DMS153 treated with DMSO at 0.1 percent for 48 hours (cell line): ENCODE data around the gene RHOF.

Experiments
- DNase-seq: peaks from one replicate; lab custom pipeline; 2025; ENCODE audit not compliant: unreplicated experiment; lab: John Stamatoyannopoulos, UW

Gene RHOF

DNA sequence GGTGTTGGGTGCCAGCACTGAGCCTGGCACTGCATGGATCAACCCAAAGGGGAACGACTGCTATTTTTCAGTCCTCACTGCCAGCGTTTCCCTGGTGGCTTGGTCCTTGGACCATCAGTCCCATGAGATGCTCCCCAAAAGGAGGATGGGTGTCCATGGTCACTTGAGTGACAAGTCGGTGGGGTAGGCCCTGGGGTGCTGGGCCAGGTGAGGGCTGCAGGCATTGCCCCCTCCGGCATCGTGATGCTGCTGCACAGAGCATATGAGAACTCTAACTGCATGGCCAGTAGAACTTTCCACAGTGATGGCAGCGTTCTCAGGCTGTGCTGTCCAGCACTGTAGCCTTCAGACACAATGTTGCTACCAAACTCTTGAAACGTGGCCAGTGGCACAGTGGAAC, 26.6 kb upstream of the RHOF start:
- no peak for DNase-seq

DNA sequence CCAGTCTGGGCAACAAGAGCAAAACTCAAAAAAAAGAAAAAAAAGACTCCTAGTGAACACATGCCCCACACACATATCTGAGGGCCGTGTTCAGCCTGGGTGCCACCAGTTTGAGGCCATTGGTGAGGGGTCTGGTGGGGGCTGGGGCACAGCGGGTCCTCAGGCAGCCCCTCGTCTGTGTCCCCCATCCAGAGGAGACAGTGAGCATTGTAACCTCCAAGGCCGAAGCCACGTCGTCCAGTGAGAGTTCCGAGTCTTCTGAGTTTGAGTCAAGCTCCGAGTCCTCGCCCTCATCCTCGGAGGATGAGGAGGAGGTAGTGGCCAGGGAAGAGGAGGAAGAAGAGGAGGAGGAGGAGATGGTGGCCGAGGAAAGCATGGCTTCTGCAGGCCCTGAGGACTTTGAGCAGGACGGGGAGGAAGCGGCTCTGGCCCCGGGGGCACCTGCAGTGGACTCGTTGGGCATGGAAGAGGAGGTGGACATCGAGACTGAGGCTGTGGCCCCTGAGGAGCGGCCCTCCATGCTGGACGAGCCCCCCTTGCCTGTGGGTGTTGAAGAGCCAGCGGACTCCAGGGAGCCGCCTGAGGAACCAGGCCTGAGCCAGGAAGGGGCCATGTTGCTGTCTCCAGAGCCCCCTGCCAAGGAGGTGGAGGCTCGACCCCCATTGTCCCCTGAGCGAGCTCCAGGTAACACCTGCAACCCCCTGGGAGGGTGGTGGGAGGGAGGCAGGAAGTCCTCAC, 25.9 kb upstream of the RHOF start:
- no peak for DNase-seq

DNA sequence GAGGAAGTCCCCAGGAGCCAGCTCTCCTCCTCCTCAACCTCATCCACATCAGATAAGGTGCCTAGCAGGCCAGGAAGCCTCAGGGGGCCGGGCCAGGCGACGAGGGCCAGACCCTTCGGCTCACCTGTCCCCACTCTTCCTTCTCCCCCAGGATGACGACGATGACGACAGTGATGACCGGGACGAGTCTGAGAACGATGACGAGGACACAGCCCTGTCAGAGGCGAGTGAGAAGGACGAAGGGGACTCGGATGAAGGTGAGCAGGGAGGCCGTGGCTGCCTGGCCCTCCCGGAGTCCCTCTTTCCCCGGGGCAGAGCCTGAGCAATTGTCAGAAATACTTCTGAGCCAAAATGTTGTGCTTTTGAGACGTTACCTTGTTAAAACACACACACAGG, 24.2 kb upstream of the RHOF start:
- no peak for DNase-seq

DNA sequence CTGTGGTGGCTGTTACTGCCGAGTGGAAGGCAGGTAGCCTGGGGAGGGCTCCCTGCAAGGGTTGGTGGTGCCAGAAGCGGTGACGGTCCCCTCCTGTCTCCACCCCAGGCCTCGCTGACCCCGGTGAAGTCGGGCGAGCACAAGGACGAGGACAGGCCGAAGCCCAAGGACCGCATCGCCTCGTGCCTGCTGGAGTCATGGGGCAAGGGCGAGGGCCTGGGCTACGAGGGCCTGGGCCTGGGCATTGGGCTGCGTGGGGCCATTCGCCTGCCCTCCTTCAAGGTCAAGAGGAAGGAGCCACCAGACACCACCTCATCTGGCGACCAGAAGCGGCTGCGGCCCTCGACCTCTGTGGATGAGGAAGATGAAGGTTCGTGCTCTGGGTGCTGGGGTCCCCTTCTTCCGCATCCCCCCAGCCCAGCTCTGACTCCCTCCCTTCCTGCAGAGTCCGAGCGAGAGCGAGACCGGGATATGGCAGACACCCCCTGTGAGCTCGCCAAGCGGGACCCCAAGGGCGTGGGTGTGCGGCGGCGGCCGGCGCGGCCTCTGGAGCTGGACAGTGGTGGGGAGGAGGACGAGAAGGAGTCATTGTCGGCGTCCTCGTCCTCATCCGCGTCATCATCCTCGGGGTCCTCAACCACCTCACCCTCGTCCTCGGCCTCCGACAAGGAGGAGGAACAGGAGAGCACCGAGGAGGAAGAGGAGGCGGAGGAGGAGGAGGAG, 23.6 kb upstream of the RHOF start:
- DNase-seq: no peak

DNA sequence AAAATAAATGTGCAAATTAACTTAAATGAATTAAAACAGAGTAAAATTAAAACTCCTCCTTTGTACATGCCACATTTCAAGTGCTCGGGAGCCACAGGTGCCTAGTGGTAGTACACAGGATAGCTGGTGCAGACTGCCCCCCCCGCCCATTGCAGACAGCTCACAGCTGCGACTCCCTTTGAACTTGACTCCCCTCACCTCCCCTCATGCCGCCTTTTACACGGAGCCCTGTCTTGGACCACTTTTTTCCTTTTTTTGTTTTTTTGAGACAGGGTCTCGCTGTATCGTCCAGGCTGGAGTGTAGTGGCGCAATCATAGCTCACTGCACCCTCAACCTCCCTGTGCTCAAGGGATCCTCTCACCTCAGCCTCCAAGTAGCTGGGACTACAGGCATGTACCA, 21.8 kb upstream of the RHOF start:
- DNase-seq: no peak

DNA sequence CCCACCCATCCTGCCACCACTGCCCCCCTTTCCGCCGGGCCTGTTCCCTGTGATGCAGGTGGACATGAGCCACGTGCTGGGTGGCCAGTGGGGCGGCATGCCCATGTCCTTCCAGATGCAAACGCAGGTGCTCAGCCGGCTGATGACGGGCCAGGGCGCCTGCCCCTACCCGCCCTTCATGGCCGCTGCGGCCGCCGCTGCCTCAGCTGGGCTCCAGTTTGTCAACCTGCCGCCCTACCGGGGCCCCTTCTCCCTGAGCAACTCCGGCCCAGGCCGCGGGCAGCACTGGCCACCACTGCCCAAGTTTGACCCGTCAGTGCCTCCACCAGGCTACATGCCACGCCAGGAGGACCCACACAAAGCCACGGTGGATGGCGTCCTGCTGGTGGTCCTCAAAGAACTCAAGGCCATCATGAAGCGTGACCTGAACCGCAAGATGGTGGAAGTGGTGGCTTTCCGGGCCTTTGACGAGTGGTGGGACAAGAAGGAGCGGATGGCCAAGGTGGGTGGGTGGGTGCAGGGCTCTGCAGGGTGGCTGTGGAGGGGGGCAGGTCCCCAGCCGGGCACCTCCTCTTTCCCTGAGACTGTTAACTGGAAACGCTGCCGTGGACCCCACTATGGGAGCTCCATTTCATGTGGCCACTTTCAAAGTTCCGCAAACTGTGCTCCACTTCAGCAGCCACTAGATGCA, 21.1 kb upstream of the RHOF start:
- no peak for DNase-seq

DNA sequence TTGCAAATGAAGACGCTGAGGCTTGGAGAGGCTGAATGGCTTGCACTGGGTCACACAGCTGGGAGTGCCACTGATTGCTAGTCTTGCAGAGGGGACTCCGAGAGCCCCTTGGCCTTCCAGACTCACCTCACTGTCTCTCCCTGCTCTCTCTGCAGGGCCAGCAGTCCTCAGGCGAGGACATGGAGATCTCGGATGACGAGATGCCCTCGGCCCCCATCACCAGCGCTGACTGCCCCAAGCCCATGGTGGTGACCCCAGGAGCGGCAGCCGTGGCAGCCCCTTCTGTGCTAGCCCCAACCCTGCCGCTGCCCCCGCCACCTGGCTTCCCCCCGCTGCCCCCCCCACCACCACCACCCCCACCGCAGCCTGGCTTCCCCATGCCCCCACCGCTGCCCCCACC, 20.5 kb upstream of the RHOF start:
- no peak for DNase-seq

DNA sequence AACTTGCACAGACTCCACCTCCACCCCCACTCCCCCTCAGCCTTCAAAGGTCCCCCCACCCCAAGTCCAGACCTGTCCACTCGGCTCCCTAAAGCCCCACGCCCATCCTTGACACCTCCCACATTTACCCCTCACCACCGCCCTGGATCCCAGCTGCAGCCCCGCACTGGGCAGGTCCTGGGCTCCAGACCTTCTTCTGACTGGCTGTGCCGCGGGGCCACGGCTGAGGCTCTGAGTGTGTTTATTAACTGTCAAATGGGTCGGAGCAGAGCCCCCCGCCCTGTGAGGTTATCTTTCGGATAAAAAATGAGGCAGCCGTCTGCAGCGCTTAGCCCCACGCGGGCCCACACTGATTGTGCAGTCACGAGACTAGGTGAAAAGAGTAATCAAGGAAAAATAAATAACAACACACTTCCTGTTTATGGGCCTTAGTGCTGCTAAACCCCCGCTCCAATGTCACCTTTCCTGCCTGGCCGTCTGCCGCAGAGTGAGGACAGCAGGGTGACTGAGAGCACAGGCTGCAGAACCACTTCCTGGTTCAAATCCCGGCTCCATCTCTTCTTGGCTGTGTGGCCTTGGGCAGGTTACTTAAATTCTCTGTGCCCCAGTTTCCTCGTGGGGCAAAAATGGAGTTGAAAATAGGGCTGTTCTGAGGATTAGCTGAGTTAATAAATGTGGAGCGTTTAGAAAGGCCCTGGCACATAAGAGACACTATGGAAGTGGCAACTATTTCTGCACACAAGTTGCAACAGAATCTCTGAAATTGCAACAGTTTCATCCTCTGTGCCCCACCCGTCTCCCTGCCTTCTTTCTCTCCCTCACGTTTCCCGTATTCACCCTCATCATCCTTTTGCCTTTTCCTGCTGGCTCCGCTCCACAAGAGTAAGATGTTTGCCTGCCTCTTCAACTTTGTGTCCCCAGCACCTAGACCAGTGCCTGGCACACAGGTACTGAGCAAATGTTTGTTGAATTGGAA, 19.7 kb upstream of the RHOF start:
- no peak for DNase-seq

DNA sequence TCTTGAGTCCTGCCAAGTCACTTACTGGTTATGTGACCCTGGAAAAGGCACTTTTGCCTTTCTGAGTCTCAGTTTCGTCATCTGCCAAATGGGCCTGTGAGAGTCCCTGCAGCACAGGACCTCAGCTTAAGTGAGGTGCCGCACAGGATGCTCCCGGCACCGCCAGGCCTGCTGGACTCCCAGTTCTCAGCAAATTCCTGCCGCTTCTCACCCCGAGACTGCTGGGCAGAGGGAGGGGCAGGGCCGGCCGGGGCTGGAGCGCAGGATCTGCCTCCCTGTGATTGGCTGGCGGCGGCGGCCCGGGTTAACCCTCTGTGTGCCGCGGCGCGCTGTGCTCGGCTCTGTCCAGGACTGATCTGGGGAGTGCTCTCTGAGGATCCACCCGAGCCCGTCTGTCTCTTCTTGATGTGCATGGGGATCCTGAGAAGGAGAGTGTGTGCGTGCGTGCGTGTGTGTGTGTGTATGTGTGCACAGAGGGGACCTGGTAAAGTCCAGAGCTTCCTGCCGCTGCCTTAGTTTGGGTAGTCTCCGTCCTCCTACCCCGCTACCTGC, 18.9 kb upstream of the RHOF start:
- peak; percentile 52 for DNase-seq

DNA sequence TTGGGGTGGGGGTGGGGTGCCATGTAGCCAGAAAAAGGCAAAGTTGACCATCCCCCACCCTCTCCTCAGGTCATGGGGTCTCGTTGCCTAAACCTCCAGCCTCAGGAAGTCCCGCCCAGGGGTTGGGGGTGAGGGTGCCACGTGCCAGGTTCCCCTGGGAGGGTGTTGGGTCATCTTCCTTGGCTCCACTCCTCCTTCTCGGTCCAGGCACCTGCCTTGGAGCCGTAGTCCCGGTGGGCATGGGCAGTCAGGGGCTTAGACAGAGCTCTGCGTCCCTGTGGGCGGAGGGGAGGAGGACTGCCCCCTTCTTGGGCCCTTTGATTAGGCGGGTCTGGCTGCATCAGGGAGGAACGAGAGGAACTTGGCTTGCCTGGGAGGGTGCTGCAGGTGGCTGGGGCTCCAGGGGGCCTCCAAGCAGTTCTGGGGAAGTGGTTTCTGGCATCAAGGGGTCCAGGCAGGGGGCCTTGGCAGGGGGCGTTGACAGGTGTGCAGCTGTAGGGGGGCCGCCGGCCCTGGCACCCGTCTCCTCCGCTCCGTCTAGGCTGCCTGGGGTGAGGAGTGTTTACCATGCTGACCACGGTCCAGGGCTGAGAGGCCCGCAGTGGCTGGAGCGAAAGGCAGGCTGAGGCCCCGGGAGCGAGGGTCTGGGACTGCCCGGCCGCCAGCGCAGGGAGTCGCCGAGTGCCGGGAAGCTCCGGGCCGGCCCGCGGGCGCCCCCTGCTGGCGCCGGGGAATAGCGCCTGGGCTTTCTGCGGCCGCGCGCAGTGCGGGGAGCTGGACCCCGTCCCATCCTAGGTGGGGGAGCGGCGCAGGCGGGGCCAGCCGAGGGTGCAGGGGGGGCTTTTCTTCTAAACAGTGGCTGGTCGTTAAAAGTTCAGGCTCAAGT, 18.2 kb upstream of the RHOF start:
- peak; percentile 70 for DNase-seq

DNA sequence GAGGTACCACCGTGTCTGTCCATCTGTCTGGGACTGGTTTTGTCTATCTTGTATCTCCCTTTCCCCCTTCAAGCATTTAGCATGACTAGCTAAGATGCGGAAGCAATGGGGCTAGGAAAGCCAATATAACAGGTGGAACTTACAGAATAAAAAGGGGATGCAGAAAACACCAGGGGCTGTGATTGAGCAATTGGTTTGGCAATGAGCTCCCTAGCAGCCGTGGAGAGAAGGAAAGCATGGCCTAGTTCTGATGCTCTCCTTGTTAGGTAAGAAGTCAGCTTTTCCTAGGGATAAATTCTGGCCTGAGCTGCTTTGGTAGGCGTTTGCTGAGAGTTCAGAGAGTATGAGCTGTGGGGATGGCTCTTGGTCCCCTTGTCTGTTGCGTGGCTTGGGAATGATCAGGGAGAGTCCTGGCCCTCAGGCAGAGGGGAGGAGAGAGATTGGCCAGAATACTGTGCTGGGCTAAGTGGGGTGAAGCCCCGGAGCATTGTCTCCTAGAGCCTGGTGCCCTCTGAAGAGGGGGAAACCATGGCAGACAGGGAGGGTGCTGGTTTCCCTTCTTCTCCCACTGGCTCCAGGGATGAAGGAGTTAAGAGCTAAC, 17.4 kb upstream of the RHOF start:
- DNase-seq: no peak

DNA sequence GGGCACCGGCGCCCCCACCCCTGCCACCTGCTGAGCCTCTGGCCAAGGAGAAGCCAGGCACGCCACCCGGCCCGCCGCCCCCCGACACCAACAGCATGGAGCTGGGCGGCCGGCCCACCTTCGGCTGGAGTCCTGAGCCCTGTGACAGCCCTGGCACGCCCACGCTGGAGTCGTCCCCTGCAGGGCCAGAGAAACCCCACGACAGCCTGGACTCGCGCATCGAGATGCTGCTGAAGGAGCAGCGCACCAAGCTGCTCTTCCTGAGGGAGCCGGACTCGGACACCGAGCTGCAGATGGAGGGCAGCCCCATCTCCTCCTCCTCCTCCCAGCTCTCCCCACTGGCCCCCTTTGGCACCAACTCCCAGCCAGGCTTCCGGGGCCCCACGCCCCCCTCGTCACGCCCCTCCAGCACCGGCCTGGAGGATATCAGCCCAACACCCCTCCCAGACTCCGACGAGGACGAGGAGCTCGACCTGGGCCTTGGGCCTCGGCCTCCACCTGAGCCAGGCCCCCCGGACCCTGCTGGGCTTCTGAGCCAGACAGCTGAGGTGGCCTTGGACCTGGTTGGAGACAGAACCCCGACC, 16.8 kb upstream of the RHOF start:
- DNase-seq: no peak

DNA sequence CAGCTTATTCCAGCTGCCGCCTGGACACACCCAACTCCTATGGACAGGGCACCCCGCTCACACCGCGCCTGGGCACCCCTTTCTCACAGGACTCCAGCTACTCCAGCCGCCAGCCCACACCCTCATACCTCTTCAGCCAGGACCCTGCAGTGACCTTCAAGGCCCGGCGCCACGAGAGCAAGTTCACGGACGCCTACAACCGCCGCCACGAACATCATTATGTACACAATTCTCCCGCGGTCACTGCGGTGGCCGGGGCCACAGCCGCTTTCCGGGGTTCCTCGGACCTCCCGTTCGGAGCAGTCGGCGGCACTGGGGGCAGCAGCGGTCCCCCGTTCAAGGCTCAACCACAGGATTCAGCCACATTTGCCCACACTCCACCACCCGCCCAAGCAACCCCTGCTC, 16.2 kb upstream of the RHOF start:
- no peak for DNase-seq

DNA sequence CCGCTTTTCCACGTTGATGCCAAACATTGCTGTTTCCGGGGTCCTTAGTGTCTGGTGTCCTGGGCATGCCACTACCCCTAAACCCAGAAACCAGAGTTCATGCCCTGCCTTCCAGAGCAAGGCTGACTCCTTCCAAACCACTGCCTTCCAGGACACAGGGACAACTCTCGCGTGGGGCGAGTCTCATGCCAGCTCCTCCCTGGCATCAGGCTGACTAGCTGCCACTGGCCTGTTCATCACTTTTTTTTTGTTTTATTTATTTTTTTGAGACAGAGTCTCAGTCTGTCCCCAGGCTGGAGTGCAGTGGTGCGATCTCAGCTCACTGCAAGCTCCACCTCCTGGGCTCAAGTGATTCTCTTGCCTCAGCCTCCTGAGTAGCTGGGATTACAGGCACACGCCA, 15.1 kb upstream of the RHOF start:
- no peak for DNase-seq

DNA sequence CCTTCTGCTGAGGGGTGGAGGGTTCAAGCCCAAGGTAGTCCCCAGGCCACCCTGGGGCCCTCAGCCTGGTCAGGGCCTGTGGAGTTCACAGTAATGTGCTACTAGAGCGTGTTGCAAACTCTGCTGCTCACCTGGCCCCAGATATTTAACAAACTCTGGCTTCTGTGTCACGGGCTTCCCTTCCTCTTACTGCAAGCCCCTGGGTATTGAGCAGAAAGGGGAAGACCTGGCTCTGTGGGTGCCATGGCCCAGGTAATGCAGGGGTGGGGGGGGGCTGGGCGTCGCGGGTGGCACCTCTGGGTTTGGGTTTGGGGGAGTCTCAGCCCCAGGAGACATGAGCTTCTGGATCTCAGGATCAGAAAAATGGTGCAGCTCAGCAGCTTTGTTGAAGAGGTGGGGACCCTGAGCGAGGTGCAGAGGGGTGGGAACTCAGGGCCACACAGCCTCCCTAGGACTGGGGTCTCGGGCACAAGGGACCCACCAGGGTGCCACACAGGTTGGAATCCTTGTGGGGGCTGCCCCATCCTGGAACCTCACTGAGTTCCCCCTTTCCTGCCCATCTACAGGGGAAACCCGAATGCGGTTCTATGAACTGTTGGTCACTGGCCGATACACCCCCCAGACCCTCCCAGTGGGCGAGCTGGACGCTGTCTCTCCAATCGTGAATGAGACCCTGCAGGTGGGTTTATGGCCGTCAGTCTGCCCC, 14.3 kb upstream of the RHOF start:
- DNase-seq: no peak

DNA sequence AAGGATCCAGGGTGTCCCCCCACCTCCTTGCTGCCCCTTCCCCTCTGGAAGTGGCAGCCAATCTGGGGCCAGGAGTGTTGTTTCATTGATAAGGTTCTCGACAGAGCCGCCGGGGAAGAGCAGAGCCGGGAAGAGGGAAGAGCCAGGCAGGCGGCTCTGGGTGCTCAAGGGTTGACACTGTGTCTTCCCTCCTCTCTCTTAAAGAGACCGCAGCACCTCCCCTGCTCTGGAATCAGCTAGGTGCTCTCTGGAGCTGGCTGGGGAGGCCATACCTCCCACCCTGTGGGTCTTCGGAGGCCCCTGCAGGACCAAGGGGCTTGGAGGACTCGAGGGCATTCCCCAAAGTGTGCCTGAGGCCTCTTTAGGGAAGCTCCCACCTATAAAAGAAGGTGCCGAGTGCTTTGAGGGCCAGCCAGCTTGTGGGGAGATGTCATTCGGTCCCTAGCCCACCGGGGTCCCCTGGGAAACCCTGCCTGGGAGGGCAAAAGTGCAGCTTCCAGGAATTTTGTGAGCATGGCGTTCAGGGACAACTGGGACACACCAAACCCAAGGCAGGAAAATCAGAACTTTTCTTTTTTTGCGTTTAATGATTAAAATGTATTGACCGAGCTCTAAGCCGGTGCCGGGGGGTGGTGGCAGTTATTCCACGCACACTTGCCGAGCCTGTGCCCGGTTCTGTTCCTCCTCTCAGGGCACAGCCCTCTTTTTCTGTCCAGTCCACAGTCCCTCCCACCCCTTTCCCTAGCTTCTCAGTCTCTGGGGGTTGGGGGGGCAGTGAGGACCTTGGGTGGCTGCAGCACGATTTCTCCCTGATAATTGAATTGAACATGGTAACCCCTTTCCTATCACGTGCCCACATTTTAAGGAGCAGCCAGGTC, 13.3 kb upstream of the RHOF start:
- DNase-seq: no peak

DNA sequence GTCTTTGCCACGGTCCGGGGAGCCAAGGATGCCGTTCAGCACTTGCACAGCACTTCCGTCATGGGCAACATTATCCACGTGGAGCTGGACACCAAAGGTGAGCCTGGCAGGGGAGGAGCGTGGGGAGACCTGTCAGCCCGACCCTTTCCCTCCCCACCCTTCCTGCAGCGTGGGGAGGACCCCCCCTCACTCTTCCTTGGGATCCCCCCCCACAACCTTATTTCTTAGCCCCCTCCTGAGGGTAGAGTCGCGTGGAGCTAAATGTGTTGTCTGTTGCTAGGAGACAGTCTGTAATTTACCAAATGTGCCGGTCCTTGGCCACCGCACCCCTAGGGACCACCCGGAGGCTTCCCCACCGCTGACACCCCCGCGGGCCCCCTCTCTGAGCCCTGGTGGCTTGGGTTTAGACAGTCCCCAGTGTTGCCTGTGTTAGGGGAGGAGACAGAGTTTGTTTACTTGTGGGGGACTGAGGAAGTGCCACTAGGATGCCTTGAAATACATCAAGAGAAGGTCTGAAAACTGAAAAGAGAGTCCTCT, 12.6 kb upstream of the RHOF start:
- no peak for DNase-seq
